Large intestine (tissue), 3 donors: ENCODE measurements around the gene ALDH1A2. TPM values are rescaled to one million over a fixed set of nuclear protein-coding genes. Genes with fewer than 3 reads are reported as not detected.

Experiments
- DNase-seq, 2 donors: peaks; one replicate each; pipeline versions ENCODE4 v3.0.0 to v3.0.0-alpha.2; 2013
- H3K27ac ChIP-seq: one replicate; pipeline ENCODE4 v1.5.1; 2013; ENCODE audit warnings: low read length
- H3K27me3 ChIP-seq: 2 replicates; pipeline ENCODE4 v1.6.1; 2013; ENCODE audit warnings: low read length; ENCODE audit not compliant: control insufficient read depth, insufficient read depth
- H3K36me3 ChIP-seq: 2 replicates; pipeline ENCODE4 v1.6.1; 2013; ENCODE audit warnings: low read length; ENCODE audit not compliant: control insufficient read depth, insufficient read depth
- H3K4me1 ChIP-seq: one replicate; pipeline ENCODE4 v1.6.1; 2013; ENCODE audit warnings: low read length; ENCODE audit not compliant: control insufficient read depth, insufficient read depth
- H3K4me3 ChIP-seq: one replicate; pipeline ENCODE4 v1.5.1; 2013; ENCODE audit warnings: low read length
- H3K9me3 ChIP-seq: one replicate; pipeline ENCODE4 v1.6.1; 2013; ENCODE audit warnings: mild to moderate bottlenecking, low read depth, low read length, moderate library complexity; ENCODE audit not compliant: control insufficient read depth
- WGBS: methylation state at CpG from one replicate; pipeline ENCODE4 v1.1.5; 2013; ENCODE audit warnings: low lambda C conversion rate; ENCODE audit not compliant: insufficient coverage; 5-methylcytosine and 5-hydroxymethylcytosine counted together
- polyA plus RNA-seq: library from polyadenylated mRNA; unstranded; fragments of 120-200 nt; gene quantifications from one replicate; pipeline ENCODE4 v1.2.1, GENCODE V29; 2013

ALDH1A2 gene
- polyA plus RNA-seq, 1 donor, result 13.7 TPM

GRCh38 chr15:57910672-57911071 is 154.8 kb downstream of the ALDH1A2 start:
- Histone ChIP-seq H3K36me3 (no peaks in the 10 kb centered on the region), H3K27ac (no peak overlapping the region), H3K9me3 (no peaks in the 10 kb centered on the region), H3K4me3 (no peak overlapping the region), H3K4me1 (no peaks in the 10 kb centered on the region), H3K27me3 (peaks cover 4% of the 10 kb centered on the region)
- DNase-seq, result no peak
- 90% methylated on average over 2 of the region's 3 CpGs for WGBS

DNA sequence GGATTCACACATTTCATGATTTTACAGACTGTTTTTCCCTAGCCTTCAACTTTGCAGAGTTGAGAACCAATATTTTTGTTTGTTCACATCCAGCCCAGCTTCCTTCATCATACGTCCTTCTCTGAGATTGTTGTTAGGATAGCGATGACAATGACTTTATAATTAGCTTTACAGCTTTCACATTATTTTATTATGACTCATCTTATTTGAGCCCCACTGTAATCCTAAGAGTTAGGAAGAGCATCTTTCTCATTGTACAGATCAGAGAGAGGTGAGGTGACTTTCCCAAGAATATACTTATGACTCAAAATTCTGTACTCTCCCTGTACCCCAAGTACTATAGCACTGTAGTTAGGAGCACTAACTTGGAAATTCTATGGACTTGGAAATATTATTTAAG is 156.1 kb downstream of the ALDH1A2 start:
- Histone ChIP-seq H3K27me3 (peaks cover 4% of the 10 kb centered on the region), H3K4me3 (no peak overlapping the region), H3K4me1 (no peaks in the 10 kb centered on the region), H3K9me3 (no peaks in the 10 kb centered on the region), H3K27ac (no peak overlapping the region), H3K36me3 (no peaks in the 10 kb centered on the region)
- DNase-seq, result no peak
- WGBS, result no CpG with 5 or more reads among the region's 2 CpGs

GRCh38 chr15:57903626-57904025 is 161.9 kb downstream of the ALDH1A2 start:
- no peak for DNase-seq
- Histone ChIP-seq H3K27me3 (peaks cover 4% of the 10 kb centered on the region), H3K36me3 (no peaks in the 10 kb centered on the region), H3K4me3 (no peak overlapping the region), H3K4me1 (no peaks in the 10 kb centered on the region), H3K27ac (no peak overlapping the region), H3K9me3 (no peaks in the 10 kb centered on the region)
- WGBS, result no CpG with 5 or more reads among the region's 1 CpG

Other genes with a start within 250 kb of the ALDH1A2 start
- 0.27 TPM for gene AQP9, start 72.7 kb upstream of the ALDH1A2 start, polyA plus RNA-seq